NOMO-1 treated with DMSO at 0.1 percent for 48 hours (cell line): Measurements from ENCODE around the gene MYO6.

Experiments used
- DNase-seq: peaks from one replicate; lab custom pipeline; 2025; ENCODE audit not compliant: unreplicated experiment; lab: John Stamatoyannopoulos, UW

The MYO6 gene

DNA sequence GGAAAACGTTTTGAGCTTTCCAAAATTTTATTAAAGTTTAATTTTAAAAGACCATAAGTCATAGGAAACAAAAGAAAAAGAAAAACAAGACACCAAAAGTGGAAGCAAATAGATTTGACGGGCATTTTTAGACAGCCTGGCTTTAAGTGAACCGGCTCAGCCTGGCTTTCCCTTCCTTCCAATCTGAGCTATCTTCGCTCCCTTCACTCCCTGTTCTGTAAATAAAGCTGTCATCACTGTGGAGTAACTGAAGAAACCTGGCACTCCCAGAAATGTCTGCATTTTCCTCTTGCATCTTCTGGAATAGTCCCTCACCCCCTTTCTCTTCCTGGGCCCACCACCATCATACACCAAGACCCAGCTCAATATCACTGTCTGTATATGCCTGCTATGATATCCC, 191.5 kb downstream of the MYO6 start:
- DNase-seq, result no peak

GRCh38 chr6:75941509-75941908, 192.5 kb downstream of the MYO6 start:
- DNase-seq, result no peak

DNA sequence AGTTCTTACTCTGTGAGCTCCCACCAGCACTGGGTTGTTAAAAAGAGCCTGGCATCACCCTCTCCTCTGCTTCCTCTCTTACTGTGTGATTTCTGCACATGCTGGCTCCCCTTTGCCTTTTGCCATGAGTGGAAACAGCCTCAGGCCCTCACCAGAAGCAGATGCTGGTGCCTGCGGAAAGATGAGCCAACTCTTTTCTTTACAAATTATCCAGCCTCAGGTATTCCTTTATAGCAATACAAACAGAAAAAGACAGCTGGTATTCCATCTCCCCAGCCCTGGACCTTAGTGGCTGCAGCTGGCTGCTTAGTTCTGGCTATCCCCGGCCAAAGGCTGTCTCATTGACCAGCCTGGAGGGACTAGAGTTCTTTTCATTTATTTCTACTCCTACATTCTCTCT, 194.3 kb downstream of the MYO6 start:
- no peak for DNase-seq

DNA sequence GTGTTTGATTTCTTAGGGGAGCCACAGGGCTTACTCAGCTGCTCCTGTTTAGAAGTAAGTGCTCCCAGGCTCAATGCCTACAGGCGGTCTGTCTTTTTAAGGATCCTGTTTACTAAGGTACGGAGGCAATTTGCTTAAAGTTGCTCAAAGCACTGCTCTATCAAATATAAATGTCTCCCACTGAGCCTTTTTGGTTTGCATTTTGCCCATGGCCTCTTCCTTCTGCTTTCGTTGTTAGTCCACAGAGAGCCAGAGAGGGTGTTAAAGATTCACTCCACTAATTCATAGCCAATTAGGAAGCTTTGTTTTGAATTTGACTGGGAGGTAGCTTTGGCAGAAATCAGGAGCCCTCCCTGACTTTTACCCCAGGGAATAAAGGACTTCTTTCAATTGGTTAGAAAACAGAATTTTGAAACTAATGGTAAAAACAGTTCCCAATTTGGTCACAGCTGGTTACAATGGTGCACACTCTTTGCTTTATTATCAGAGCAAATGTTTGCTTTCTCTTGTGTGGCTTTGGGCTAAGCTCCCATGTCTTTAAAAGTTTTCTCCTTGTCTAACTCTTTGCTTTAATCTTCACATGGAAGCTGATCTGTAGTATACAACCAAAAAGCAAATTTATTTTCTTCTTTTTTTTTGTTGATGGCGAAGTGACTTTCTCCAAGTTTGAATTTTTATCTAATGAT, 197.2 kb downstream of the MYO6 start:
- DNase-seq, result no peak

- no peak for DNase-seq
Measured at GRCh38 chr6:75947935-75948334, 198.9 kb downstream of the MYO6 start.

DNA sequence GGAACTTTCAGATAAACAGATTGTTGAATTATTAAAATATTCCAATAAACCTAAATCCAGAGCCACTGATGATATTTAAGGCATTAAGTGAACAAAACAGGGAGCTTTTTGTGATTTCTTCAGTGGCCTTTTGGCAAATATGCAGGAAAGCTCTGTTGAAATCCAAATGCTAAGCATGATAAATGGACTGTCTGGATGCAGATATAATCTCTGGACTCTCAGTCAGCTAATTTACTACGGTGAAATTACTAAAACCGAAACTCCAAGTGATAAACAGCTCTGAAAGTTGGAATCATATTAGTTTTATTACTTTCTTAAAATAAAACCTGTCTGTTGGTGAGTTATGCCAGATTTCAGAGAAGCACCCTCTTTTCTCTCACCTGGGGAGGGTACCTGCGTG, 203.1 kb downstream of the MYO6 start:
- no peak for DNase-seq

DNA sequence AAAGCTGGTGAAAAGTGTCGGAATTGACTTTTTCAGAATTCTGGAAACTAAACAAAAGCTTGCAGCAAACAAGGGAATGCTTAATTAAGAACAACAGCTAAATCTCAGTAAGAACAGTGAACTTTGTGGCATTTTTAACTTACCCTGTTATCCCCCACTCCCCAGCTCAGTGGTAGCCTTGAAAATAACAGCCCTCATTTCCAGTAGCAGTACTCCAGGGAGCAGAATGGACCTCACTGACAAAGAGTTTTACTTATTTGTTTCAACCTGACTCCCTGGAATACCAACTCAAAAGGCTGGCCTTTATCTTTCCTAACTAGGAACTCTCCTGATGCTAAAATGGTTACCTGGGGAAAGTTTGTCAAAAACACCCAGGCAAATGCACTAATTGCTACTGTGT, 214.5 kb downstream of the MYO6 start:
- DNase-seq, result no peak

- DNase-seq, result no peak
Measured at GRCh38 chr6:75968143-75968542, 219.1 kb downstream of the MYO6 start.
